ENCODE results near the gene GHSR.

GRCh38 chr3:172402090-172402489 is 46.2 kb downstream of the GHSR start:
- TF ChIP-seq, protein P1, sequence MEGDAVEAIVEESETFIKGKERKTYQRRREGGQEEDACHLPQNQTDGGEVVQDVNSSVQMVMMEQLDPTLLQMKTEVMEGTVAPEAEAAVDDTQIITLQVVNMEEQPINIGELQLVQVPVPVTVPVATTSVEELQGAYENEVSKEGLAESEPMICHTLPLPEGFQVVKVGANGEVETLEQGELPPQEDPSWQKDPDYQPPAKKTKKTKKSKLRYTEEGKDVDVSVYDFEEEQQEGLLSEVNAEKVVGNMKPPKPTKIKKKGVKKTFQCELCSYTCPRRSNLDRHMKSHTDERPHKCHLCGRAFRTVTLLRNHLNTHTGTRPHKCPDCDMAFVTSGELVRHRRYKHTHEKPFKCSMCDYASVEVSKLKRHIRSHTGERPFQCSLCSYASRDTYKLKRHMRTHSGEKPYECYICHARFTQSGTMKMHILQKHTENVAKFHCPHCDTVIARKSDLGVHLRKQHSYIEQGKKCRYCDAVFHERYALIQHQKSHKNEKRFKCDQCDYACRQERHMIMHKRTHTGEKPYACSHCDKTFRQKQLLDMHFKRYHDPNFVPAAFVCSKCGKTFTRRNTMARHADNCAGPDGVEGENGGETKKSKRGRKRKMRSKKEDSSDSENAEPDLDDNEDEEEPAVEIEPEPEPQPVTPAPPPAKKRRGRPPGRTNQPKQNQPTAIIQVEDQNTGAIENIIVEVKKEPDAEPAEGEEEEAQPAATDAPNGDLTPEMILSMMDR (IDR thresholded peaks at IDR 0.05) = no peak
- no peak for TF ChIP-seq POLR2A (IDR thresholded peaks at IDR 0.05)

Data from thyroid gland (tissue), 4 donors.